Measurements from ENCODE around the gene DOCK1. TPM values are rescaled to one million over a fixed set of nuclear protein-coding genes. Genes with fewer than 3 reads are reported as not detected.

DOCK1 gene
- total RNA-seq, 1 donor from 2014 or later = 16.8 TPM

- Histone ChIP-seq H3K27ac (replicated peaks) (no peak overlapping the region), H3K4me3 (no peak overlapping the region), H3K4me1 (peaks cover 28% of the 10 kb centered on the region), H3K27me3 (ENCODE audit: low read depth) (no peaks in the 10 kb centered on the region), H3K9me3 (replicated peaks) (no peaks in the 10 kb centered on the region), H3K36me3 (no peaks in the 10 kb centered on the region)
- no peak for DNase-seq
- TF ChIP-seq CTCF (IDR thresholded peaks at IDR 0.05; ENCODE audit: borderline replicate concordance) = no peak
- intact Hi-C loops (cut with micrococcal nuclease) = no loop called here
These were observed 253.4 kb downstream of the DOCK1 start for GRCh38 chr10:127158662-127159061.

GRCh38 chr10:127159648-127160245 lies 254.5 kb downstream of the DOCK1 start:
- no peak for DNase-seq
- H3K4me1 ChIP-seq = peaks cover 34% of the 10 kb centered on the region
- H3K27me3 ChIP-seq (ENCODE audit: low read depth) = no peaks in the 10 kb centered on the region
- intact Hi-C loops (cut with micrococcal nuclease) = no loop called here
- H3K27ac ChIP-seq (replicated peaks) = no peak overlapping the region
- H3K36me3 ChIP-seq = no peaks in the 10 kb centered on the region
- TF ChIP-seq CTCF (IDR thresholded peaks at IDR 0.05; ENCODE audit: borderline replicate concordance) = no peak
- no peaks in the 10 kb centered on the region for H3K9me3 ChIP-seq (replicated peaks)
- H3K4me3 ChIP-seq = no peak overlapping the region

- intact Hi-C loops (cut with micrococcal nuclease) = no loop called here
- H3K27ac ChIP-seq (replicated peaks) = no peak overlapping the region
- no peaks in the 10 kb centered on the region for H3K27me3 ChIP-seq (ENCODE audit: low read depth)
- no peaks in the 10 kb centered on the region for H3K36me3 ChIP-seq
- DNase-seq = no peak
- H3K4me3 ChIP-seq = no peak overlapping the region
- no peak for TF ChIP-seq CTCF (IDR thresholded peaks at IDR 0.05; ENCODE audit: borderline replicate concordance)
- H3K4me1 ChIP-seq = peaks cover 34% of the 10 kb centered on the region
- H3K9me3 ChIP-seq (replicated peaks) = no peaks in the 10 kb centered on the region
These were observed 256.3 kb downstream of the DOCK1 start for GRCh38 chr10:127161482-127161881.

- H3K9me3 ChIP-seq (replicated peaks) = no peaks in the 10 kb centered on the region
- TF ChIP-seq CTCF (IDR thresholded peaks at IDR 0.05; ENCODE audit: borderline replicate concordance) = no peak
- no peaks in the 10 kb centered on the region for H3K27me3 ChIP-seq (ENCODE audit: low read depth)
- H3K27ac ChIP-seq (replicated peaks) = no peak overlapping the region
- intact Hi-C loops (cut with micrococcal nuclease) = no loop called here
- H3K36me3 ChIP-seq = no peaks in the 10 kb centered on the region
- peaks cover 21% of the 10 kb centered on the region for H3K4me1 ChIP-seq
- DNase-seq = no peak
- H3K4me3 ChIP-seq = no peak overlapping the region
These were observed 257.6 kb downstream of the DOCK1 start for GRCh38 chr10:127162841-127163240.

GRCh38 chr10:127168261-127168660 lies 263.0 kb downstream of the DOCK1 start:
- Histone ChIP-seq H3K27ac (replicated peaks) (no peak overlapping the region), H3K9me3 (replicated peaks) (no peaks in the 10 kb centered on the region), H3K4me1 (peaks cover 10% of the 10 kb centered on the region), H3K27me3 (ENCODE audit: low read depth) (no peaks in the 10 kb centered on the region), H3K4me3 (no peak overlapping the region), H3K36me3 (no peaks in the 10 kb centered on the region)
- no peak for DNase-seq
- intact Hi-C loops (cut with micrococcal nuclease) = no loop called here
- TF ChIP-seq CTCF (IDR thresholded peaks at IDR 0.05; ENCODE audit: borderline replicate concordance) = no peak

All from left ventricle myocardium inferior (tissue), 1 donor.